HL-60 (cell line): Measurements from ENCODE around the gene SPDYE1. TPM values are rescaled to one million over a fixed set of nuclear protein-coding genes. Genes with fewer than 3 reads are reported as not detected.

ENCODE experiments used
- DNase-seq, 2 experiments: peaks; one replicate each; pipeline ENCODE4 v3.0.0-alpha.2; 2010 to 2020; ENCODE audit warnings: low read depth in 1 of 2, low spot score in 1 of 2
- H3K27ac ChIP-seq: fragments of 250-450 bp; sonication (Bioruptor Pico); replicated peaks from 2 replicates; pipeline ENCODE4 v1.5.1; 2020; ENCODE audit warnings: mild to moderate bottlenecking, moderate library complexity
- H3K27me3 ChIP-seq: fragments of 250-450 bp; sonication (Bioruptor Pico); 2 replicates; pipeline ENCODE4 v1.5.1; 2021; ENCODE audit warnings: mild to moderate bottlenecking, moderate library complexity; ENCODE audit not compliant: insufficient read depth, poor library complexity, severe bottlenecking
- H3K4me3 ChIP-seq: replicated peaks from 2 replicates; pipeline ENCODE4 v1.5.1; 2011; ENCODE audit warnings: mild to moderate bottlenecking, control low read depth, low read length; ENCODE audit not compliant: insufficient read depth
- GABPA ChIP-seq: IDR thresholded peaks from 2 replicates; pipeline ENCODE4 v1.6.1; 2012; ENCODE audit warnings: low read depth
- POLR2AphosphoS5 ChIP-seq: IDR thresholded peaks from 2 replicates; pipeline ENCODE4 v1.6.1; 2012; ENCODE audit warnings: low read depth
- SPI1 ChIP-seq: IDR thresholded peaks from 2 replicates; pipeline ENCODE4 v1.6.1; 2012; ENCODE audit warnings: low read depth, mild to moderate bottlenecking, borderline replicate concordance
- microRNA-seq: library from miRNA; unstranded; fragments of <30 nt; microRNA quantifications from one replicate; pipeline ENCODE4, GENCODE V29; 2018
- TF ChIP-seq, protein P1 (sequence below): IDR thresholded peaks from 2 replicates; pipeline ENCODE4 v1.6.1; 2012; ENCODE audit warnings: low read depth; ENCODE audit not compliant: insufficient replicate concordance
- TF ChIP-seq, protein P2 (sequence below): IDR thresholded peaks from one replicate; pipeline ENCODE4 v1.5.1; 2011; ENCODE audit warnings: low read length, control low read depth, inconsistent platforms; ENCODE audit not compliant: insufficient read depth

SPDYE1 gene

DNA sequence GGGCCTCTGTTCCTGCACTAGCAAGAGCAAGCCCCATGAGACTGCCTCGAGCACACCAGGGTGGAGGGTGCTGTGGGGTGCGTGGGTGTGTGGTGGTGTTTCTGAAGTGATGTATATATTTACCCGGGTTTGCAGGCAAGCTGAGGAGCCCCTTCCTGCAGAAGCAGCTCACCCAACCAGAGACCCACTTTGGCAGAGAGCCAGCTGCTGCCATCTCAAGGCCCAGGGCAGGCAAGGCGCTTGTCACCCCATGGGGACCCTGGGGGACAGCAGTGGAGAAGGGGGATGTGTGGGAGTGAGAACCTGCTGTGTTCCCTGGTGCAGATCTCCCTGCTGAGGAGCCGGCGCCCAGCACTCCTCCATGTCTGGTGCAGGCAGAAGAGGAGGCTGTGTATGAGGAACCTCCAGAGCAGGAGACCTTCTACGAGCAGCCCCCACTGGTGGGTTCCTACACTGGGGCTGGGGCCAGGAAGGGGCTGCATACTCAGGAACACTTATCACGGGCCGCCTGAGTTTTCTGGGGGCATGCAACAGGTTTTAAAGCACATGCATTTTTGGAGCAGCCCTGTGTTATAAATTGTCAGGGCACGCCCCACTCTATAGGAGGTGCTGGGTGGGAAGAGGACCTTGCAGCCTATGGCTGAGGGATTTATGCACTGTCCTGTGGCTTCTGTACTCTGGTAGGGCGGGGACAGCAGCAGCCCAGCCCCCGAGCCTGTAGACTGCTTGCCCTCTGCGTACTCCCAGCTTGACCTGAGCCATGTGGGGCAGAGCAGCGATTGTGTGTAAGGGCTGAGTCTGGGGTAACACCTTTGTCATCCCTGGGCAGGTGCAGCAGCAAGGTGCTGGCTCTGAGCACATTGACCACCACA, 61.8 kb downstream of the SPDYE1 start:
- no peak for DNase-seq
- H3K4me3 ChIP-seq, result no peak overlapping the region
- no peaks in the 10 kb centered on the region for H3K27me3 ChIP-seq
- no peak overlapping the region for H3K27ac ChIP-seq
- TF ChIP-seq GABPA (no peak), SPI1 (no peak), POLR2AphosphoS5 (no peak)
- TF ChIP-seq, protein P1, sequence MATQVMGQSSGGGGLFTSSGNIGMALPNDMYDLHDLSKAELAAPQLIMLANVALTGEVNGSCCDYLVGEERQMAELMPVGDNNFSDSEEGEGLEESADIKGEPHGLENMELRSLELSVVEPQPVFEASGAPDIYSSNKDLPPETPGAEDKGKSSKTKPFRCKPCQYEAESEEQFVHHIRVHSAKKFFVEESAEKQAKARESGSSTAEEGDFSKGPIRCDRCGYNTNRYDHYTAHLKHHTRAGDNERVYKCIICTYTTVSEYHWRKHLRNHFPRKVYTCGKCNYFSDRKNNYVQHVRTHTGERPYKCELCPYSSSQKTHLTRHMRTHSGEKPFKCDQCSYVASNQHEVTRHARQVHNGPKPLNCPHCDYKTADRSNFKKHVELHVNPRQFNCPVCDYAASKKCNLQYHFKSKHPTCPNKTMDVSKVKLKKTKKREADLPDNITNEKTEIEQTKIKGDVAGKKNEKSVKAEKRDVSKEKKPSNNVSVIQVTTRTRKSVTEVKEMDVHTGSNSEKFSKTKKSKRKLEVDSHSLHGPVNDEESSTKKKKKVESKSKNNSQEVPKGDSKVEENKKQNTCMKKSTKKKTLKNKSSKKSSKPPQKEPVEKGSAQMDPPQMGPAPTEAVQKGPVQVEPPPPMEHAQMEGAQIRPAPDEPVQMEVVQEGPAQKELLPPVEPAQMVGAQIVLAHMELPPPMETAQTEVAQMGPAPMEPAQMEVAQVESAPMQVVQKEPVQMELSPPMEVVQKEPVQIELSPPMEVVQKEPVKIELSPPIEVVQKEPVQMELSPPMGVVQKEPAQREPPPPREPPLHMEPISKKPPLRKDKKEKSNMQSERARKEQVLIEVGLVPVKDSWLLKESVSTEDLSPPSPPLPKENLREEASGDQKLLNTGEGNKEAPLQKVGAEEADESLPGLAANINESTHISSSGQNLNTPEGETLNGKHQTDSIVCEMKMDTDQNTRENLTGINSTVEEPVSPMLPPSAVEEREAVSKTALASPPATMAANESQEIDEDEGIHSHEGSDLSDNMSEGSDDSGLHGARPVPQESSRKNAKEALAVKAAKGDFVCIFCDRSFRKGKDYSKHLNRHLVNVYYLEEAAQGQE, result no peak
- TF ChIP-seq, protein P2, sequence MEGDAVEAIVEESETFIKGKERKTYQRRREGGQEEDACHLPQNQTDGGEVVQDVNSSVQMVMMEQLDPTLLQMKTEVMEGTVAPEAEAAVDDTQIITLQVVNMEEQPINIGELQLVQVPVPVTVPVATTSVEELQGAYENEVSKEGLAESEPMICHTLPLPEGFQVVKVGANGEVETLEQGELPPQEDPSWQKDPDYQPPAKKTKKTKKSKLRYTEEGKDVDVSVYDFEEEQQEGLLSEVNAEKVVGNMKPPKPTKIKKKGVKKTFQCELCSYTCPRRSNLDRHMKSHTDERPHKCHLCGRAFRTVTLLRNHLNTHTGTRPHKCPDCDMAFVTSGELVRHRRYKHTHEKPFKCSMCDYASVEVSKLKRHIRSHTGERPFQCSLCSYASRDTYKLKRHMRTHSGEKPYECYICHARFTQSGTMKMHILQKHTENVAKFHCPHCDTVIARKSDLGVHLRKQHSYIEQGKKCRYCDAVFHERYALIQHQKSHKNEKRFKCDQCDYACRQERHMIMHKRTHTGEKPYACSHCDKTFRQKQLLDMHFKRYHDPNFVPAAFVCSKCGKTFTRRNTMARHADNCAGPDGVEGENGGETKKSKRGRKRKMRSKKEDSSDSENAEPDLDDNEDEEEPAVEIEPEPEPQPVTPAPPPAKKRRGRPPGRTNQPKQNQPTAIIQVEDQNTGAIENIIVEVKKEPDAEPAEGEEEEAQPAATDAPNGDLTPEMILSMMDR, result no peak

Small RNAs within 50 kb of the gene (microRNA-seq; reads per million reads assigned to microRNA genes)
- gene MIR6837, result not detected
